HepG2 (cell line): ENCODE measurements around the gene GIMAP8. TPM values are rescaled to one million over a fixed set of nuclear protein-coding genes. Genes with fewer than 3 reads are reported as not detected.

ENCODE experiments used
- ATAC-seq: fragments of 200-7000 bp; cut with Tn5 transposase; 3 replicates; pipeline ENCODE4 v1.9.1; 2020; ENCODE audit warnings: mild to moderate bottlenecking, moderate library complexity
- BruUV-seq: library from RNA; stranded (reverse); fragments of 400-500 nt; replicated peaks from 2 replicates; lab custom pipeline; 2021; lab: Mats Ljungman, UMichigan
- CTCF ChIA-PET: fragments of 300-600 bp; formaldehyde crosslinking; extraction: SDS; loops from one replicate; lab custom pipeline; 2021; ENCODE audit warnings: low total read pairs, inconsistent platforms, low intra/inter-chr PET ratio; lab: Yijun Ruan, JAX
- POLR2A ChIA-PET: fragments of 350-600 bp; sonication (Branson Sonifier 250); formaldehyde crosslinking; loops from one replicate; lab custom pipeline; 2020; ENCODE audit warnings: antibody characterized with exemption, inconsistent platforms; lab: Yijun Ruan, JAX
- DNase-seq: peaks from one replicate; pipeline ENCODE4 v3.0.0-alpha.2; 2015; ENCODE audit warnings: low spot score
- FAIRE-seq: peaks from 3 replicates; lab custom pipeline; 2011; peaks lifted over from hg19 to GRCh38; lab: Jason Lieb, UNC
- H2AFZ ChIP-seq: one replicate; pipeline ENCODE4 v1.6.1; 2011; ENCODE audit warnings: low read length, inconsistent platforms
- H3K27ac ChIP-seq: fragments of 300-600 bp; 3 replicates; pipeline ENCODE4 v1.8.0; 2011; ENCODE audit warnings: mixed run types, mild to moderate bottlenecking, mixed read lengths, low read length, inconsistent platforms; ENCODE audit not compliant: insufficient read depth; ENCODE audit errors: extremely low read length
- H3K27me3 ChIP-seq, 2 experiments: fragments of 200-600 bp in 1 of 2; 2 replicates in 1 of 2; 3 replicates in 1 of 2; pipeline versions ENCODE4 v1.6.0 to v1.8.0; 2011; ENCODE audit warnings: low read length in 2 of 2, mild to moderate bottlenecking in 2 of 2, moderate library complexity in 2 of 2, inconsistent platforms in 1 of 2; ENCODE audit not compliant: insufficient read depth in 2 of 2, control insufficient read depth in 1 of 2
- H3K36me3 ChIP-seq, 2 experiments: fragments of 200-600 bp in 1 of 2; replicated peaks in 1 of 2; 2 replicates in 1 of 2; 3 replicates in 1 of 2; pipeline versions ENCODE4 v1.5.1 to v1.8.0; 2011; ENCODE audit warnings: low read length in 2 of 2, inconsistent platforms in 1 of 2; ENCODE audit not compliant: insufficient read depth in 2 of 2, control insufficient read depth in 1 of 2
- H3K4me1 ChIP-seq: 2 replicates; pipeline ENCODE4 v1.5.1; 2012; ENCODE audit warnings: low read length, inconsistent platforms; ENCODE audit not compliant: insufficient read depth
- H3K4me2 ChIP-seq: 2 replicates; pipeline ENCODE4 v1.6.0; 2011; ENCODE audit warnings: low read depth, low read length, inconsistent platforms
- H3K4me3 ChIP-seq, 3 experiments: fragments of 200-600 bp in 1 of 3; sonication (generic), shearing (Covaris generic) in 1 of 3; replicated peaks in 1 of 3; 2 replicates each; pipeline ENCODE4 v1.5.1; 2011 to 2016; ENCODE audit warnings: low read length in 3 of 3, inconsistent platforms in 2 of 3, low read depth in 2 of 3, mild to moderate bottlenecking in 2 of 3, control low read depth in 1 of 3, mixed read lengths in 1 of 3; ENCODE audit not compliant: insufficient read depth in 1 of 3
- H3K79me2 ChIP-seq: one replicate; pipeline ENCODE4 v1.6.1; 2011; ENCODE audit warnings: low read length, inconsistent platforms; ENCODE audit not compliant: insufficient read depth
- H3K9ac ChIP-seq: 2 replicates; pipeline ENCODE4 v1.6.0; 2011; ENCODE audit warnings: mild to moderate bottlenecking, low read depth, low read length, inconsistent platforms; ENCODE audit not compliant: insufficient read depth
- H3K9me3 ChIP-seq: 2 replicates; pipeline ENCODE4 v1.5.1; 2012; ENCODE audit warnings: mild to moderate bottlenecking, low read length
- H4K20me1 ChIP-seq: 2 replicates; pipeline ENCODE4 v1.6.0; 2011; ENCODE audit warnings: inconsistent platforms, mild to moderate bottlenecking, low read length, moderate library complexity; ENCODE audit not compliant: insufficient read depth
- HNF4A ChIP-seq: sonication (generic); formaldehyde crosslinking; IDR thresholded peaks from 2 replicates; pipeline ENCODE4 v1.4.0; 2020; ENCODE audit warnings: missing genetic modification reagents
- NFE2 ChIP-seq: sonication (generic); formaldehyde crosslinking; IDR thresholded peaks from 2 replicates; pipeline ENCODE4 v1.4.0; 2020; ENCODE audit warnings: missing genetic modification reagents
- SIN3B ChIP-seq: fragments of 150-350 bp; IDR thresholded peaks from 2 replicates; pipeline ENCODE4 v1.6.1; 2014; ENCODE audit warnings: low read length
- ZNF703 ChIP-seq: sonication (generic); formaldehyde crosslinking; IDR thresholded peaks from 2 replicates; pipeline ENCODE4 v1.5.1; 2020; ENCODE audit warnings: missing genetic modification reagents, mild to moderate bottlenecking, moderate library complexity, borderline replicate concordance
- ZSCAN25 ChIP-seq: sonication (generic); formaldehyde crosslinking; IDR thresholded peaks from 2 replicates; pipeline ENCODE4 v1.8.0; 2022; ENCODE audit warnings: mild to moderate bottlenecking, missing genetic modification reagents
- WGBS: methylation state at CpG from one replicate; pipeline ENCODE4 v1.1.6; 2017; ENCODE audit warnings: low lambda C conversion rate; 5-methylcytosine and 5-hydroxymethylcytosine counted together
- in situ Hi-C: cut with HindIII; loops from 2 replicates; pipeline ENCODE4 v1.10.0; 2017; ENCODE audit warnings: low pct_unique_long_range_greater_than_20kb; ENCODE audit not compliant: extremely low pct_ligation_motif_present
- intact Hi-C: fragments of 100-400 bp; cut with micrococcal nuclease; formaldehyde crosslinking; loops from one replicate; pipeline ENCODE4 v1.10.0; 2022; ENCODE audit not compliant: unreplicated experiment
- polyA plus RNA-seq, 8 experiments: library from polyadenylated mRNA; depleted of rRNA in 3 of 8; stranded (reverse) in 7 of 8; unstranded in 1 of 8; fragments of >200 nt; fragmentation: Illumina TruSeq in 4 of 8; extraction: Trizol in 4 of 8; gene quantifications; 2 replicates each; pipeline versions ENCODE4 v1.2.1 to v1.2.3, GENCODE V29; 2011 to 2016; ENCODE audit warnings: low read depth in 4 of 8, missing spikeins in 1 of 8, mixed read lengths in 1 of 8; ENCODE audit not compliant: insufficient read depth in 1 of 8
- total RNA-seq, 5 experiments: library from RNA; depleted of rRNA; stranded (reverse); fragments of >200 nt; fragmentation: Illumina TruSeq; extraction: Trizol; gene quantifications; 2 replicates each; pipeline ENCODE4 v1.2.3, GENCODE V29; 2016; ENCODE audit warnings: low read depth in 1 of 5

The GIMAP8 gene
- total and polyA plus RNA-seq, 2 of the 13 experiments (the other 11 are each of a cell fraction or from before 2014, with no cell fraction given): not detected

- TF ChIP-seq ZNF703 (CRISPR knock-in tag): no peak
Observed at GRCh38 chr7:150513758-150514157, 63.3 kb downstream of the GIMAP8 start (continued).

DNA sequence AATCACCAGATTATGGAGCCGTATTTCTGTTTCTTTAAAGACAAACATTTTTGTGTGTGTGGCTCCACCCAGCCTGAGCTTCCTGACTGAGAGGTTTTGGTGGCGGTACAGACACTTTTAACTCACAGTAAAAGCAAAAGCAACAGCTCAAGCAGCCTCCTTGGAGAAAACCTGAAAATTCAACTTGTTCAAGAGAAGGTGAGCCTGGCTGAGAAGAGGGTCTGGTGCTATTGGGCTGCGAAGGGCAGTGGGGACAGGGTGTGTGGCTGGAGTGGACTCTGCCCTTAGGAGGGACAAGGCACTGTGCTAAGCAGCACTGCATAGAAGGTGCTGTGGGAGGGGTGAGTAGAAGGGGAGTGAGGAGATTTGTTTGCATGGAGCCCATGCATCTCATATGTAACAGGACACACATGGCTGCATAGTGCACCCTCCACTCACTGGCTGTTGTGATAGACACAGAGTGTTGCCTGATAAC is 64.4 kb downstream of the GIMAP8 start, which contains the start of gene GIMAP7:
Gene GIMAP7 (plus strand): TSS at position 125 of the 475 bp plus-strand sequence. CDS start 5,103 bp downstream, outside the sequence.
- BruUV-seq: no TSS peak
- Histone ChIP-seq H3K9ac (no peak within 1 kb of the TSS), H3K9me3 (no peaks in the 10 kb centered on the region), H4K20me1 (no peaks in the 10 kb centered on the region), H3K27ac (no peak within 1 kb of the TSS), H3K4me2 (no peak within 1 kb of the TSS), H3K4me1 (no peaks in the 10 kb centered on the region), H3K79me2 (no peaks in the 10 kb centered on the region), H2AFZ (no peak within 1 kb of the TSS), H3K36me3 (no peaks in the 10 kb centered on the region), H3K4me3 (no peak within 1 kb of the TSS), H3K27me3 (peaks cover 0 to 8% of the 10 kb centered on the region in 2 experiments; a peak in 2 of 5 replicates)
- no peak for TF ChIP-seq NFE2 (CRISPR knock-in tag)
- peak; percentile 62 for TF ChIP-seq ZSCAN25 (CRISPR knock-in tag)
- TF ChIP-seq HNF4A (CRISPR knock-in tag): 0 out of 2 replicates have a peak, but pooled peaks have one; percentile 11
- TF ChIP-seq SIN3B: no peak
- in situ Hi-C loops (no loop called here), intact Hi-C loops (no loop called here)
- CTCF ChIA-PET: no interaction called here
- POLR2A ChIA-PET: no interaction called here
- ATAC-seq (peak; percentile 69), FAIRE-seq (no peak), DNase-seq (no peak)
- WGBS: 6% methylated on average over 3 of the region's 3 CpGs
